HG03469 (cell line): ENCODE measurements around the gene CENPM.

ENCODE experiments used
- ATAC-seq: cut with Tn5 transposase; IDR thresholded peaks from one replicate; pipeline ENCODE4 v1.9.1; 2021; ENCODE audit warnings: mild to moderate bottlenecking, moderate library complexity, moderate number of reproducible peaks; ENCODE audit not compliant: unreplicated experiment

Gene CENPM, protein sequence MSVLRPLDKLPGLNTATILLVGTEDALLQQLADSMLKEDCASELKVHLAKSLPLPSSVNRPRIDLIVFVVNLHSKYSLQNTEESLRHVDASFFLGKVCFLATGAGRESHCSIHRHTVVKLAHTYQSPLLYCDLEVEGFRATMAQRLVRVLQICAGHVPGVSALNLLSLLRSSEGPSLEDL

DNA sequence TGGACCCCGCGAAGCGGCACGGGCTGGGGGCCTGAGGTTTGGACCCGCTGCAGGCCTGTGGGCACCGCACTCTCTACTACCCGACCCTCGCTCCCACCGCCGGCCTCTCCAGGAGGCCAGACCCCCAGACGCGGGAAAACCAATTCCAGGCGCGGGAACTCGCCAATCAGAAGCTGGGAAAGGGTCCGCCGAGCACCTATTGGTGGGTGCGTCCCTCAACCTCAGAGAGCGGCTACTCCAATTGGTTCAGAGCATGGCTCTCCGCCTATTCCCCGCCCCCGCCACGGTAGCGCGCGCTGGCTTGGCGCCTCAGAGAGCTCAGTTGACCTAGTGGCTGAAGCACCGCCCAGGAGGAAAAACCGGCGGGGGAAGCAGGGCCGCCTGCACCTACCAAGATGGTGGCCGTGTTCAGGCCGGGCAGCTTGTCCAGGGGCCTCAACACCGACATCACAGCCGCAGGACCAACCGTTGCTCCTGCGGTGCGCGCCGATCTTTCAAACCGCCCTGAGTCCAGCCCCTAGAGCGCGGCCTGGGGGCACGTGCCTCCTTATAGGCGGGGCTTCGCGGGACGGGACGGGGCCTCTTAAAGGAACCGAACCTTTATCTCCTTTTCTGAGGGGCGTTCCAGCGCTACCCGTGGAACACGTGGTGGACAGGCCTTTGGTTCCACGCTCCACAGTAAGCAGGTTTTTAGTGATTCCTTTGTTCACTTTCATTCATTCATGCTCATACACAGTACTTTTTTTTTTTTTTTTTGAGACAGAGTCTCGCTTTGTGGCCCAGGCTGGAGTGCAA is at the start of gene CENPM:
CENPM (minus strand) TSS at position 524 of the 795 bp plus-strand sequence; CDS start at position 448, 76 bp downstream.
- ATAC-seq: peak; percentile 53

DNA sequence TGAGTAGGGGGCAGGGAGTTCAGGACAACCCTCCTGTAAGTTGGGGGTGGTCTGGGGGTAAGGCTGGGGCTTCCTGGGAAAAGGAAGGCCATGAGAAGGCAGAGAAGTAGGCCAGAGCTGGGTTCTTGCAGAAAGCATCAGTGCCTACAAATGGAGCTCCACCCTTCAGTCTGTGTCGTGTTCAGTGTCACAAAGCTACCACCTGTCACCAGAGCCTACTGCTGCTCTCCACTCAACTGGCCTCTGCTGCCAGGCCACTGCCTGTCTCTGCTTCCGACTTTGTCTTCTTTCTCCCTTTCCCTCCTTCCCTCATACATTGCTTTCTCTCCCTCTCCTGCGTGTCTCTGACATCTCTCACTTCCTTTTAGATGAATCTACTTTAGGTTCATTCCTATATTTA is 48.3 kb upstream of the CENPM start:
- no peak for ATAC-seq

DNA sequence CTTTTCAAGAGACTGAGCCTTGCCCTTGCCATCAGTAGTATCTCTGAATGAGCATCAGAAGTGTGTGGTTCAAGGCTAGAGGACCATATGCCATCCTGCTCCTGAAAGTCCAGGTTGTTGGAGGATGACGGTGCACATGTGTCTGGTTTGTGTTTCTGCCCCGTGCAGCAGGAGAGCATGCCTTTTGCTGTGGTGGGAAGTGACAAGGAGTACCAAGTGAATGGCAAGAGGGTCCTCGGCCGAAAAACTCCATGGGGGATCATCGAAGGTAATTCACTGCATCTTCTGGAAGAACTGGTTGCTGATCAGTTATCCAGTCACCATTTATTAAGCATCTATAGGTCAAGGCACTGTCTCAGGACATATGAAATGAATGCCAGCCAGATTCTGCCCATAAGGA is 45.5 kb upstream of the CENPM start:
- ATAC-seq: no peak

DNA sequence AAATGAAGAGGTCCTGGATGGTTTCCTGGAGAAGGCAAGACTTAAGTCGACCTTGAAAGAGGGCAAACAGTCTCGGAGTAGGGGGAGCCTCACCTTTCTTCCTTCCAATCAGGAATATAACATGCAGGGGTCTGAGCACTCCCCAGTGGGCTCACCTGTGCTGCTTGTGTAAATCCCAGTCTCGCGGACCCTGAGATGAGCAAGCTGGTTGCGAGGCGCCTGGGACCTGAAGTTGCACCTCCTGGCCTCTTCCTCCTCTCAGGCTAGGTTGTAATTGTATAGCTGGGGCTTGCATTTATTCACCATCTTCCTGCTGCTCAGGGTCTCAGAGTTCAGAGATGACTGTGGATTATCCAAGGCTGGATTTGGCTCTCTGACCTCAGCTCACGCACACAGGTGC is 44.2 kb upstream of the CENPM start:
- ATAC-seq: no peak

DNA sequence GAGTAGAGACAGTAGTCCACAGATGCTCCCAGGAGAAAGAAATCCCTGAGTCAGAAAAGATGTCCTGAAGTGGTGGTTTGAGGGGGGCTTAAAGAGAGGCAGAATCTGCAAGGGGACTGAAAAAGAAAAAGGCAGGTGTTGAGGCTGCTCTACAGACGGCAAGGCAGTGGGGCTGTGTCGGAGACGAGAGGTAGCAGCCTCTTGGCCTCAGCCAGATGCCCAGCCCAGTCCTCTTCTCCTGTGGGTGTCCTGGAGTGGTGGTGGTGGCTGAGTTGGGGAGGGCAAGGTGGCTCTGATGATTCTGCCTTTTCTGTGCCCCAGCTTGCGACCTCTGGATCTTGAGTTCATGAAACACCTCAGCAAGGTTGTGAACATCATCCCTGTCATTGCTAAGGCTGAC is 42.3 kb upstream of the CENPM start:
- ATAC-seq: no peak

DNA sequence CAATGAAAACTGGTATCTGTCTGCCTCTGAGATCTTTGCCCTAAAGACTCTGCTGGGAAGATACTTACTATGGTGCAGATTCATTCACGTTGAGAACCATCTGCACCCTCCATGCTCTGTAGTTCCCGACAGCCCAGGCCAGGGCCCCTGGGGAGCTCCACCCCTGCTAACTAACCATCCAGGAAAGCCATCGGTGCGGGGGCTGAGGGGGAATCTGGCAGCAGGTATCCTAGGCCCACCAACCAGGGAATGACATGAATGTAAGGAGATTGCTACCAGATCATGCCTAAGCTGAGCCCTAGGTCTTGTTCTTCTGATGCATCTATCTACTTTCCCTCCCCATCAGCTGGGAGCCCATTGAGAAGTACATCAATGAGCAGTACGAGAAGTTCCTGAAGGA is 40.3 kb upstream of the CENPM start:
- no peak for ATAC-seq

DNA sequence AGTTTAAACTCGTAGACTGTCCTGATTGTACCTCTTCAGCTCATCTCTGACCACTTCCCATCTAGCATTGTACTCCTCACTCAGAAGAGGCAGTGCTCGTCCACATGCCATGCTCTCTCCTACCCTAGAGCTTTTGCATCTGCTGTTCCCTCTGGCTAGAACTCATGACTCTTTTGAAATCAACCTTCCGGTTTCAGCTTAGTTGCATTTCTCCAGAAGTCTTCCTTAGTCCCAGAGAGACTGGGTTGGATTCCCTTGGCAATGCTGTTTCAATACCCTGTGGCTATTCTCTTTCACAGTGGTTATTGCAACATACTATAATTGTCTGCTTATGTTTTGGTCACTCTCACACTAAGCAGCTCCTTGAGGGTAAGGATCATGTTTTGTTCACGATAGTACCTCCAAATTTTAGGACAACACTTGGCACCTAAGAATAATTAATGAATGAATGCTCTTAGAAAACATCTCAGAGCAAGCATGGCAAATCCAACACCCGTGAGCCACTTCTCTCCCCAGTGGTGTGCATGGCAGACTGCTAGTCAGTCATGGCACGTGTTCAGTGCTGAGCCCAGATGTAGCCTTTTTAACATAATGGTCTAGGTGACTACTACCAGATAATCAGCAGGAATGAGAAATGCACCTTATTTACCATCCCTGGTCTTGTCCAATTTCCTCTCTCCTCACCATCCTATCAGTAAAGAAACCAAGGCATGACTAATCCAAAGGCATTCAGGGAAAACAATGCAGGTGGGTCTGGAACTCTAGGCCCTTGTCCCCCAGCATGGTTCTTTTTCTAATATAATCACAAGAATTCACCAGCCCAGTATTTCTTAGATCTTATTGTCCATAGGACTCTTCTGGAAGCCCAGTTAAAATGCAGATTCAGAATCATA is 36.8 kb upstream of the CENPM start:
- ATAC-seq: no peak

DNA sequence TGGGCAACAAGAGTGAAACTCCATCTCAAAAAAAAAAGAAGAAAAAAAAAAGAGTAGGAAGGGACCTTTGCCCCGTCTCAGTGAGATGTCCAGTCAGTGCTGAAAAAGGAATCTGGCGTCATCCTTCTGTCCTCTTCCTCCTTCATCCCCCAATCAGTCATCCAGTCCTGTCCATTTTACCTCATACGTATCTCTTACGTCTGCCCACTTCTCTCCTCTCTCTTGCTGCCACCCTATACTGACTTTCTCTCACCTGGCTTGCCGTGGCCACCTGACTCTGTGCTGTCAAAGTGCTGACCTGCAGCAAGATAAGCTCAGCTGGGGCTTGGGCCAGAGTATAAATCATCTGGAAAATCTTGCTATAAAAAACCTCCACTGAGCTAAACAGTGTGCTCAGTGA is 35.9 kb upstream of the CENPM start:
- ATAC-seq: no peak

DNA sequence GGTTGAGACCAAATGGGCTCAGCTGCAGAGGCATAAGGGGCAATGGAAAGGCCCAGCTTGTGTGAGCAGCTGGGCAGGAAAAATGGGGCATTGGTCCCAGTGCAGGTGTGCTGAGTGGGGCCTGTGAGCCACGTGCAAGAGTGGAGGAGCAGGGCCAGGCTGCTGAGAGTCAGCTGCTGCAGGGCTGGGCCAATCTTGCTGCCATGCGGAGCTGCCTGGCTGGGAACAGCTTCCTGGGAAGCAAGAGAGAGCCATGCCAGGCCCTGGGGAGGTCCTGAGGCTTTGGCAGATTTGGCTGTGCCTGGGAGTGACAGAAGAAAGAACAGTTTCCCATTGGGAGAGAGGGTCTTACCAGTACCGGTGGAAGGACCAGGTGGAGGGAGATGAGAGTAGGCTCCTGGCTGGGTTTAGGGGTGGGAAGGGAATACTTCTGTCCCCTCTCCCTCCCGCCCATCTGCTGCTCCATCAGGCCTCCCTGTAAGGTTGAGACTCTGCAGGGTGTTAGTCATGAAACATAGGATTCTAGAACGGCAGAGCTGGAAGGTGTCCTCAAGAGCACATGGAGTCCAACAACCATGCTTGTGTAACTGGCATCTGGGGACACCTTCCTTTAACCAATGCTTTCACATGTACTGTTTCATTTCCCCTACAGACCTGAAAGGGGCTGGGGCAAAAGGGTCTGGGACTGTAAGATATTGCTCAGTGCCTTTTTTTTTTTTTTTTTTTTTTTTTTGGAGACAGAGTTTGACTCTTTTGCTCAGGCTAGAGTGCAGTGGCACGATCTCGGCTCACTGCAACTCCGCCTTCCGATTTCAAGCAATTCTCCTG is 32.7 kb upstream of the CENPM start:
- no peak for ATAC-seq

DNA sequence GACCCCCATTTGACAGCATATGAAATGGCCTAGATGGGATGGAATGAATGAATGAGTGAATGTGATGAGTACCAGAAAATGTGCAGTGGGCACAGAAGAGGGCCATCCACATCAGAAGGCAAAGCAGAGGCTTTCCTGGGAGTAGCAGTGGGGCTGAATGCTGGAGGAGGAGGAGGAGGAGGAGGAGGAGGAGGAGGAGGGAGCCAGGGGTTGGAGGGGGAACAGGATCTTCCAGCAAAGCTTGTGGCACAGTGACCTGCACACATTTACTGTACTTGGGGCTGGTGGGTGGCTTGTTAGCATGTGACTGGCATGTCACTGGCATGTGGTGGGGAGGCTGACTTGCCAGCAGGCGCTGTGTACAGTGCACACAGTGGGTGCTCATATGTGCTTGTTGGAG is 31.8 kb upstream of the CENPM start:
- no peak for ATAC-seq

DNA sequence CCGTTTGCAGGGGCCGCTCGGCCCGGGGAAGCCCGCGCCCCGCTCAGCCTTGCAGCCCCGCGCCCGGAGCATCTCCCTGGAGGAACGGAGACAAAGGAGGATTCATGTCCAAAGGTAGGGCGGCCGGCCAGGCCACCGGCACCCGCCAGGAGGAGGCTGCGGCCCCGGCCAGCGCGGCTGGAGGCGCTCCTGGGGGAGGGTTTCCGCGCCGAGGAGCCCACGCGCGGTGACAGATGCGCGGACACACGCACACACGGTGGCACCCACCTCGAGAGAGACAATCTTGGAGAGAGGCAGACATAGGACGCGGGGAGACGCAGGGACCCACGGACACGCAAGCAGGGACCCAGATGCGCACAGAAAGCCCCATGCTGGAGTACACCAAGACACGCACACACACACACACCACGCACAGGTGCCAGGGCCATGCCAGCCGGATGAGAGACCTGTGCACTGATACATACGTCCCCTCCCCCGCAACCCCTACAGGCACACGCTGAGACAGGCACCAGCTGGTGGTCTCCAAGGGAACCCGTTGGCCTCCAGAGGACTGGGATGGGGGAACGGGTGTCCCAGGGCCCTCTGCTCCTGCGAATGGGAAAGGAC is 30.1 kb upstream of the CENPM start:
- no peak for ATAC-seq

DNA sequence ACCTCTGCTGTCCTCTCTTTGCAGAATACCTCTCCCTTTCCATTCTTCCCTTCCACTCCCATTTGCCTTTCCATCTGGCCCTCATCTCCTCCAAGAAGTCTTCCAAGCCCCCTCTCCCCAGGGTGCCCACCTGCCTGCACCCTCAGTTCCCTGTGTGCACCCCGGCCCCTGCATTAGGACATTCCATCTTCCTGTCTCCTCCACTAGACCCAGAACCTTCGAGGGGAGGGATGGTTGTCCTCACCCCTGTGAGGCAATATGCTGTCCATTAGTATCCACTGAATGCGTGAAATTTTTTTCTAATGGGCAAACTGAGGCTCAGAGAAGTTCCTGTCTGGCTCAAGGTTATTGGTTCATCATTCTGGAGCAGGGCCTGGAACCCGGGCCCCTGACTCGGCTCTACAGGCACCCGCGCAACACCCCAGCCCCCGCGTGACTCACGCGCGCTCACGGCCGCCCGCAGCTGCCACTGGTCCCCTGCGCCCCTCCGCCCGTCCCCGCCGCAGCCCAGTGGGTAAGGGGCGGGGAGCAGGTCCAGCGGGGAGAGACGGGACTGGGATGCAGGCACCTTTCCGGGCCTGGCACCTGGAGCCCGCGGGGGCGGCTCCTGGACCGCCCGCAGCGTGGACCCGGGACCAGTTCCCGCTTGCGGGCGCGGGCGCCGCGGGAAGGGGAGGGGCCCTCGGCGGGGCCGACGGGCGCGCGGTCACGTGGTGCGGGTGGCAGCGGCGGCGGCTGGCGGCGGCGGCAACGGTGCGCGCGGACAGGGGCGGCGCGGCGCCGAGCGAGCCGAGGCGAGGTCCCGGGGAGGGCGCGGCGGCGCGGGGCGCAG is 29.3 kb upstream of the CENPM start:
- ATAC-seq: no peak

DNA sequence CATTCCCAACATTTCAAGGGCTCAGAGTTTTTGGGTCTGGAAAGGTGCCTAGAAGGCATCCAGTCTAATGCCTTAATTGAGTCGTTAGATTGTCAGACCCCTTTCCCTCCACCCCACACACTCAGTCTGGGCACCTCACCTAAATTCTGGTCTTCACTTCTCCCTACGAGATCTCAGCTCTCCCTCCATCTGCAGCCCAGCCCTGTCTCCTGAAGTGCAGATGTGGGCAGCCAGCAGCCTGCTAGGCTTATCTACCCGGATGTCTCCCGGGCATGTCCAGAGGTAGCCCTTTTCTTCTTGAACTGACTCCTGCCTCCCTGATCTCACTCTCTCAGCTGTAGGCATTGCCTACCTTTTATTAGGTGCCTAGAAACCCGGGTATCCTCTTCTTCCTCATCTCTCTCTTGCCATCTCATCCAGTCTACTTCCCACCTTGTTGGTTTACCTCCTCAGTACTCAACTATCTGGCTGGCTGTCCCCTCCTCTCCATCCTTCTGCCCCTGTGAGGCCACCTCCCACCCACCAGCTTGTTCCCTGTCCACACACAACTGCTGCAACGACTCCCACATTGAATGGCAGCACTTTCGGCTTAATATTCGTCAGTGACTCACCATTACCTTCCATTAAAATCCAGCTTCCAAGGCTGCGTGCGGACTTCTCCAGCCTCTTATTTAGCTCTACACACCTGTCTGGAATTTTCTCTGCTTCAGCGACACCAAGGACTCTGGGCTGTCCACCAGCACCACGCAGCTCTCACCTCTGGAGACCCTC is 28.5 kb upstream of the CENPM start:
- ATAC-seq: no peak

DNA sequence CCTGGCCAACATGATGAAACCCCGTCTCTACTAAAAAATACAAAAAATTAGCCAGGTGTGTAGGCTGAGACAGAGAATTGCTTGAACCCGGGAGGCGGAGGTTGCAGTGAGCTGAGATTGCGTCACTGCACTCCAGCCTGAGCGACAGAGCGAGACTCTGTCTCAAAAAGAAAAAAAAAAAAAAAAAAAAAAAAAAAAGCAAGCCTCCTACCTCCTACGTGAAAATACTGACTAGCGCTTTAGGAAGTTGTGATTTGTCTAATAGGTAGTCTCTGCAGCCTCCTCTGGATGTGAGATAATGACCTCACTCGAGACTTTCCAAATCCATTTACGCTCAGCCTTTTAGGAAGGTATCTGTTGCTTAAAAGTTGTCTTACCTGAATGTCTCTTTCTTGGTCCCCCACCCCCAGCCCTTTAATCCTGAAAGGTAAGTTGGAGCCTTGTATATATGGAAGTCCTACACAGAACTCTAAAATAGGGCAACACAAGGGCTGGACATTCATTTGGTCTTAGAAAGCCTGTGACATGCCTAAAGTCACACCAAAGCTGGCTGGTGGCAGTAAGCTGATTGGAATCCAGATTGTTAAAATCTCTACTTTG is 27.8 kb upstream of the CENPM start:
- no peak for ATAC-seq

DNA sequence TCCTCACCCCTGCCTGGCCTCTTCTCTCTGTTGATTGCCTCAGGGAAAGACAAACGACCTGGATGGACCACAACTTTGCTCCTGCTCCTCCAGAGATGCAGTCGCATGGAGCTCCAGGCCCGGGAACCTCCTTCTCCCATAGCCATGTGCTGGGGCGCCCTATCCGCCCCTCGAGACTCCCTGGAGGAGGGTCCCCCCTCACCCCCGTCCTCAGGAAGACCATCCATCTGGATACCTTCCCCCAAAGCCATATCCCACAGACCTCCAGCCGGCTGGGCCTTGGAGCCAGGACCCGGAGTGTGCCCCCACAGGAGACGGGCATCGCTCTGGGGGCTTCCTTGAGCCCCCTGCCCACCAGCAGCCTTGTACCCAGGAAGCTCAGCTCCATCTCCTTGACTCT is 24.5 kb upstream of the CENPM start:
- ATAC-seq: no peak

DNA sequence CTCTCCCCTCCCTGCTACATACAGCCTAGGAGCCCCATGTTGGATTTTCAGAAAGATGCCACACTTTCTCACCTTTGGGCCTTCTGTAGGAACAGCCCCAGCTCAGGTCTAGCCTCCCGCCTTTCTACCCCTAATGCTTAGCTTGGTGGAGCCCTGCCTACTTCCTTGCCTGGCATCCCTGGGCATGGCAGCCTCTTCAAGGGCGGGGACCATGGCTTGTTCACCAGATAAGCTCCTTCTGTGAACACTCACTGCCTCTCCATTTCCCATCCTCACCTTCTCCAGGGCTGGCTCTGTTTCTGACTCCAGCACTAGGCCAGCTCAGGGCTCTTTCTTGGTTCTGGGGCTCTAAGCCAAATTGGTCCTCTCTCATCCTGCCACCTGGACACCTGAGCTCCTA is 23.6 kb upstream of the CENPM start:
- ATAC-seq: no peak

DNA sequence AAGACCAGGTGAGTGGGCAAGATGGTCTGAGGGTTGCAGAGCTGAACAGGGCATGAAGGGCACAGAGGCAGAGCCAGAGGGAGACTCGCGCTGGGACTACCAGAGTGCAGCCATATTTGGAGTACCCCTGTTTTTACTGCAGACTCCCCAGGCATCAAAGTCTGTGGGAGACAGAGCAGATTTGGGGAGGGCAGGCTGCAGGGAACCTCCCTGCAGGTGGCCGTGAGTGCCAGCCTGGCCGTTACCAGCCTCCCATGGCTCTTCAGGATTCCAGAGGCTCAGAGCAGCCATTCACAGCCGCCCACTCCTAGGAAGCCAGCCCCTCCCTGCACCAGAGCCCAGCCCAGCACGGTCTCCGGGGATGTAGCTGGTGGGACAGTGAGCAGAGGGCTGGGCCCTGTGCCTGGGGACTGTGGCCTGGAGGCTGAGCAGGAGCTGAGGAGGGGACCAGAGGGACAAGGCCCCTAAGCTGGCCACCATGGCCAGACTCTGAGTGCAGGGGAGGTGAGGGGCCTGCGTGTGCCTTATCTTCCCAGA is 22.2 kb upstream of the CENPM start, which contains the start of gene SEPTIN3:
SEPTIN3 (plus strand) TSS at position 334 of the 537 bp plus-strand sequence. CDS start 2,050 bp downstream, outside the sequence.
- ATAC-seq: no peak

DNA sequence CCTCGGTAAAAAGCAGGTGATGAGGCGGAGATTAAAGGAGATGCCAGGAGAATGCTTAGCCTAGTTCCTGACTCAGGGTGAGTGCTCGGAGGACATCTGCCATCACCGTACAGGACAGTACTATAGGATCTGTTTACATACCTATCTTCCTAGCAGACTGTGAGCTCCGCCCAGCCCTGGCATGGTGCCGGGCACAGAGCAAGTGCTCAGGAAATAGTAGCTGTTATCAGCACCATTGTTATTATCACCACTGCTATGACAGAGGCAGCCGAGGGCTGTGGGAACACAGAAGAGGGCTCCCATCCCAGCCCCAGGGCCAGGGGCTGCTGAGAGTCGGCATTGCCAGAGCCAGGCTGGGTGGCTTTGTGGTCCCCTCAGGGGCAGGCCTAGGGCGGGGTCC is 21.6 kb upstream of the CENPM start:
- no peak for ATAC-seq
